Gastrocnemius medialis (tissue), 4 donors: Measurements from ENCODE around the gene NDUFB2. TPM values are rescaled to one million over a fixed set of nuclear protein-coding genes. Genes with fewer than 3 reads are reported as not detected.

ENCODE experiments used
- ATAC-seq, 2 donors: fragments of 150-250 bp; one replicate each; pipeline ENCODE4 v1.9.1; 2016
- DNase-seq, 2 donors: peaks; one replicate each; pipeline ENCODE4 v3.0.0-alpha.2; 2019
- H3K27ac ChIP-seq, 4 donors: fragments of 200-600 bp; sonication (generic); 1 replicate in 1 of 4; 2 replicates in 3 of 4; pipeline ENCODE4 v1.5.1; 2016 to 2018; ENCODE audit warnings: mild to moderate bottlenecking in 2 of 4, moderate library complexity in 1 of 4
- H3K27me3 ChIP-seq, 3 donors: fragments of 200-600 bp; sonication (generic) in 2 of 3; 1 replicate in 1 of 3; 2 replicates in 2 of 3; pipeline versions ENCODE4 v1.5.1 to v1.6.0; 2016 to 2019; ENCODE audit warnings: mild to moderate bottlenecking in 1 of 3, moderate library complexity in 1 of 3
- H3K36me3 ChIP-seq, 2 donors: fragments of 200-600 bp; sonication (generic) in 1 of 2; one replicate each; pipeline ENCODE4 v1.5.1; 2017 to 2018
- H3K4me1 ChIP-seq, 2 donors: fragments of 200-600 bp; sonication (generic) in 1 of 2; one replicate each; pipeline ENCODE4 v1.5.1; 2016 to 2017; ENCODE audit warnings: mild to moderate bottlenecking in 2 of 2
- H3K4me3 ChIP-seq, 4 donors: fragments of 200-600 bp; sonication (generic) in 3 of 4; 1 replicate in 1 of 4; 2 replicates in 3 of 4; pipeline ENCODE4 v1.5.1; 2016 to 2019; ENCODE audit warnings: mild to moderate bottlenecking in 2 of 4
- H3K9me3 ChIP-seq, 3 donors: fragments of 200-600 bp; sonication (generic) in 2 of 3; 1 replicate in 1 of 3; 2 replicates in 2 of 3; pipeline ENCODE4 v1.5.1; 2016 to 2019
- POLR2A ChIP-seq, 2 donors: fragments of 450-650 bp; IDR thresholded peaks; one replicate each; pipeline ENCODE4 v1.6.1; 2017; ENCODE audit warnings: antibody characterized with exemption in 2 of 2, mild to moderate bottlenecking in 2 of 2, moderate library complexity in 2 of 2
- in situ Hi-C, 4 donors: fragments of 200-750 bp; cut with MboI; loops; one replicate each; pipeline versions ENCODE4 v1.15.0 to v1.8.0; 2017; ENCODE audit warnings: low sequenced_read_pairs in 4 of 4
- intact Hi-C: fragments of 100-400 bp; cut with DNase I; formaldehyde crosslinking; loops from one replicate; pipeline ENCODE4 v1.15.1; 2023; ENCODE audit warnings: low total_unique reads
- total RNA-seq, 4 donors: library from RNA; depleted of rRNA; stranded (reverse); fragments of >200 nt; gene quantifications; one replicate each; pipeline versions ENCODE4 v1.1.0 to v1.2.3, GENCODE V29; 2016
- TF ChIP-seq, protein P1 (sequence below), 5 experiments: fragments of 450-650 bp in 3 of 5; fragments of 200-600 bp in 2 of 5; sonication (generic) in 2 of 5; IDR thresholded peaks in 4 of 5; conservative IDR thresholded peaks in 1 of 5; 1 replicate in 4 of 5; 2 replicates in 1 of 5; pipeline ENCODE4 v1.5.1; 2016 to 2019; ENCODE audit warnings: antibody characterized with exemption in 5 of 5, mild to moderate bottlenecking in 3 of 5, moderate library complexity in 3 of 5

Gene NDUFB2
- total RNA-seq, 4 donors from 2014 or later: 449 to 793 (median 538) TPM

DNA sequence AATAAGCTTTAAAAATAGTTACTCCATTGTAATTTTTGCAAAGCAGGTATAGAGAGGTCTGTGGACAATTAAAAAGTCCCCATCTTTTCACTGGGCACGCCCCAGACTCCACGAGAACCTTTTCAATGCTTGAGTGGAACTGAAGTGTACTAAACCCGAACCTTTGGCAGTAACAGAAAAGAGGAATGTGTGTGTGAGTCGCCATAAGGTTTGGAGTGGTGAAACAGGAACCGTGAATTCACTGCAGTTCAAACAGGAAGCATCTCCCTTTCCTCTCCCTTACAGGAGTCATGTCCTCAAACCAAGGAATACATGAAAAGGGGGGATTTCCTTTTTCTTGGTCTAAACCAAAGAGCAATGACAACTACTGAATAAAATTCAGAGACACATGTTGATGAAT, 23.2 kb downstream of the NDUFB2 start:
- DNase-seq (no peak), ATAC-seq (no peak)
- in situ Hi-C loops: no loop called here
- no peaks in the 10 kb centered on the region for H3K9me3 ChIP-seq
- H3K36me3 ChIP-seq: no peaks in the 10 kb centered on the region
- H3K27me3 ChIP-seq: no peaks in the 10 kb centered on the region
- H3K4me1 ChIP-seq: no peaks in the 10 kb centered on the region
- TF ChIP-seq, protein P1, sequence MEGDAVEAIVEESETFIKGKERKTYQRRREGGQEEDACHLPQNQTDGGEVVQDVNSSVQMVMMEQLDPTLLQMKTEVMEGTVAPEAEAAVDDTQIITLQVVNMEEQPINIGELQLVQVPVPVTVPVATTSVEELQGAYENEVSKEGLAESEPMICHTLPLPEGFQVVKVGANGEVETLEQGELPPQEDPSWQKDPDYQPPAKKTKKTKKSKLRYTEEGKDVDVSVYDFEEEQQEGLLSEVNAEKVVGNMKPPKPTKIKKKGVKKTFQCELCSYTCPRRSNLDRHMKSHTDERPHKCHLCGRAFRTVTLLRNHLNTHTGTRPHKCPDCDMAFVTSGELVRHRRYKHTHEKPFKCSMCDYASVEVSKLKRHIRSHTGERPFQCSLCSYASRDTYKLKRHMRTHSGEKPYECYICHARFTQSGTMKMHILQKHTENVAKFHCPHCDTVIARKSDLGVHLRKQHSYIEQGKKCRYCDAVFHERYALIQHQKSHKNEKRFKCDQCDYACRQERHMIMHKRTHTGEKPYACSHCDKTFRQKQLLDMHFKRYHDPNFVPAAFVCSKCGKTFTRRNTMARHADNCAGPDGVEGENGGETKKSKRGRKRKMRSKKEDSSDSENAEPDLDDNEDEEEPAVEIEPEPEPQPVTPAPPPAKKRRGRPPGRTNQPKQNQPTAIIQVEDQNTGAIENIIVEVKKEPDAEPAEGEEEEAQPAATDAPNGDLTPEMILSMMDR (IDR thresholded peaks at IDR 0.05 in 4 of 5, conservative IDR thresholded peaks at IDR 0.05 in 1 of 5): no peak
- no peak for TF ChIP-seq POLR2A (IDR thresholded peaks at IDR 0.05)
- no peak overlapping the region for H3K27ac ChIP-seq
- intact Hi-C loops: no loop called here
- no peak overlapping the region for H3K4me3 ChIP-seq

DNA sequence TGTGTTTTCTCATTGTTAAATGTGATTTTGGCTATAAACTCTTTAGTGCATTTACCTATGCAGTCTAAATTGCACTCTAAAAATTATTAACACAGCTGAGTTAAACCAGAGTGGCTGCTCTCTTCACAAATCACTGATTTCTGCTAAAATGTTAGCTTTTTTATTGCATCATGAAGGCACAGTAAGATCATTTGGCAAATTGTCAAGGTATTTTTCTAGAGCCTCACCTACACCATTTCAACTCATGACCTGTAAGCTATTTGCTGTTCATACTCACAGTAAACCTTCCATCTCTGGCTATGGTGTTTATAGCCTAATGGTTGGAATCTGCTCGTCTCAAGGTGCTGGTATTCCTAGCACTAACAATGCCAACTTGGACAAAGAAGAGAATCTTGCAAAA, 25.7 kb downstream of the NDUFB2 start:
- intact Hi-C loops (no loop called here), in situ Hi-C loops (no loop called here)
- no peaks in the 10 kb centered on the region for H3K9me3 ChIP-seq
- H3K27ac ChIP-seq: no peak overlapping the region
- ATAC-seq (no peak), DNase-seq (no peak)
- no peaks in the 10 kb centered on the region for H3K36me3 ChIP-seq
- no peak for TF ChIP-seq POLR2A (IDR thresholded peaks at IDR 0.05)
- H3K27me3 ChIP-seq: no peaks in the 10 kb centered on the region
- no peak overlapping the region for H3K4me3 ChIP-seq
- no peaks in the 10 kb centered on the region for H3K4me1 ChIP-seq

DNA sequence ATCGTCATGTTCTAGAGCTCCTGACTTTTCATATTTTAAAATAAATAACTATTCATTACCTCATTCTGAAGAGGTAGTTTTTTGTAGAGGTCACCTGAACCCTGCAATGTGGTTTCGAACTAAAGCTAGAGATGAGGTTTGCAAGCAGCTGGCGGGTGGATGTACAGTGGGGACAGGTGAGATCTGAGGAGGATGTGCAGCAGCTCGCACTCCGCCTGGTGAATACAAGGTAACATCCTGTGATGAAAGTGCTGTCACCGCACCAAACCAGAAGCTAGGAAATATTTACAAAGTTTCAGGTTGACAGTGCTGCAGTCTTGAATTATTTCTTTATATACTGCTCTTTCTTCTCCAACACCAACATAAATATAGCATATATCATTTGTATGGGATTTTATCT, 26.5 kb downstream of the NDUFB2 start:
- intact Hi-C loops (no loop called here), in situ Hi-C loops (no loop called here)
- Histone ChIP-seq H3K9me3 (no peaks in the 10 kb centered on the region), H3K4me3 (no peak overlapping the region), H3K36me3 (no peaks in the 10 kb centered on the region), H3K27me3 (no peaks in the 10 kb centered on the region), H3K4me1 (no peaks in the 10 kb centered on the region), H3K27ac (no peak overlapping the region)
- TF ChIP-seq, protein P1 (IDR thresholded peaks at IDR 0.05 in 4 of 5, conservative IDR thresholded peaks at IDR 0.05 in 1 of 5): no peak
- no peak for TF ChIP-seq POLR2A (IDR thresholded peaks at IDR 0.05)
- DNase-seq (no peak), ATAC-seq (no peak)

DNA sequence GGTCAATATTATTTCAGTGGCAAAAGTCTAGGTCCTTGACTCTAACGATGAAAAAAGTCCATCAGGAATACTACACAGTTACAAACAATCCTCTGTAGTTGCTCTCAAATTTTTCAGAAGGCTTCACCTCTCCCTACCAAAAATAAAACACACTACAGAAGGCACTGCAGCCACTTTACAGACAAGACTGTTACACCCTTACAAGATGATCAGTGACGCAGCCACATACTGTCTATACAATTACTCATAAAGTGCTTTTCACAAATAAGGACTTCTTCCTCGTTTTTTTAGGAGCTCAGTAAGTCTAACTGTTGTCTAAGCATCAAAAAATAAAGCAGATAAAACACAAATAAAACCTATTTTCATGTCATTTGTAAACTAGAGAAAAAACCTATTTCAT, 27.1 kb downstream of the NDUFB2 start:
- Histone ChIP-seq H3K9me3 (no peaks in the 10 kb centered on the region), H3K4me1 (no peaks in the 10 kb centered on the region), H3K4me3 (no peak overlapping the region), H3K27ac (no peak overlapping the region), H3K27me3 (no peaks in the 10 kb centered on the region), H3K36me3 (no peaks in the 10 kb centered on the region)
- TF ChIP-seq POLR2A (IDR thresholded peaks at IDR 0.05): no peak
- TF ChIP-seq, protein P1 (IDR thresholded peaks at IDR 0.05 in 4 of 5, conservative IDR thresholded peaks at IDR 0.05 in 1 of 5): no peak
- in situ Hi-C loops: no loop called here
- intact Hi-C loops: no loop called here
- ATAC-seq: no peak
- no peak for DNase-seq

DNA sequence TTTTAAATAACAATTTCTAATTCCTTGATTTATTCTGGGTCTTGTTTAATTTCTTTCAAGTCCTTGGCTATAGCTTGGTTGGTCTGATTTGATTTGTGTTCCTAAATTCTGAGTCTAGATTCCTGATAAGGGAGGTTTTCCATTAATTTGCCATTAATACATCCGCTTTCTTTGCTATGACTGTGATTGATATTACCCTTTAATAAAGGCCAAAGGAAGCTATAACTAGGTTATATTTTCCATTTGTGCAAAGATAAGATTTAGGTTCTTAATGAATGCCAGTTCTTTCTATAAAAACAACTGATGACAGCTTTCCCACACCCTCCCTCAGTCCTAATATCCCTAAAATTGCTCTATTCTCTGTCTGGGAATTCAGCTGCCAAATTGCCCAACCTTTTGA, 28.2 kb downstream of the NDUFB2 start:
- ATAC-seq (no peak), DNase-seq (no peak)
- Histone ChIP-seq H3K36me3 (no peaks in the 10 kb centered on the region), H3K27ac (no peak overlapping the region), H3K4me1 (no peaks in the 10 kb centered on the region), H3K4me3 (no peak overlapping the region), H3K9me3 (no peaks in the 10 kb centered on the region), H3K27me3 (no peaks in the 10 kb centered on the region)
- TF ChIP-seq POLR2A (IDR thresholded peaks at IDR 0.05): no peak
- intact Hi-C loops (no loop called here), in situ Hi-C loops (no loop called here)

DNA sequence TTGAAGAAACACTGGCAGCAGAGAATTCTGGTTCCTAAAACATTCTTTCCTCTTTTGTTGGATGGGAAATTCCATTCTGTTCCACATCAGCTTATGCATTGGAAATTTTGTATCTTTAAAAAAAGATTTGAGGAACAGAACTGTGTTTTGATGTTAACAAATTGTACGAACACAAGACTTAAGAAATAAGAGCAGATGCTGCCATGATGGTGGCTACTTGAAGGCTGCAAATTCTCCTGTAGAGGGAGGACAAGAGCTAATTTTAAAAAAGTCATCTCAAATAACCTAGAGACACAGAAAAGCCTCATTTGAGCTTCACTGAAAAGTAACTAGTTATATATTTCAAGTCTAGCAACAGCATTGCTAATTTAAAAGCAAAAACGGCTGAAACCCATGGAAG, 29.8 kb downstream of the NDUFB2 start:
- Histone ChIP-seq H3K36me3 (no peaks in the 10 kb centered on the region), H3K27ac (no peak overlapping the region), H3K9me3 (no peaks in the 10 kb centered on the region), H3K27me3 (no peaks in the 10 kb centered on the region), H3K4me1 (no peaks in the 10 kb centered on the region), H3K4me3 (no peak overlapping the region)
- DNase-seq: no peak
- TF ChIP-seq POLR2A (IDR thresholded peaks at IDR 0.05): no peak
- TF ChIP-seq, protein P1 (IDR thresholded peaks at IDR 0.05 in 4 of 5, conservative IDR thresholded peaks at IDR 0.05 in 1 of 5): no peak
- no peak for ATAC-seq
- intact Hi-C loops: no loop called here
- in situ Hi-C loops: no loop called here
